Sigmoid colon (tissue), 7 donors: ENCODE measurements around the gene FANCM. TPM values are rescaled to one million over a fixed set of nuclear protein-coding genes. Genes with fewer than 3 reads are reported as not detected.

Source experiments
- DNase-seq: peaks from one replicate; pipeline ENCODE4 v3.0.0-alpha.2; 2019
- H3K27ac ChIP-seq, 4 donors: fragments of 200-600 bp; sonication (generic); one replicate each; pipeline ENCODE4 v1.5.1; 2016 to 2019; ENCODE audit warnings: mild to moderate bottlenecking in 1 of 4
- H3K27me3 ChIP-seq, 3 donors: fragments of 200-600 bp; sonication (generic); one replicate each; pipeline ENCODE4 v1.5.1; 2019; ENCODE audit warnings: mild to moderate bottlenecking in 1 of 3
- H3K36me3 ChIP-seq, 4 donors: fragments of 200-600 bp; sonication (generic); one replicate each; pipeline ENCODE4 v1.5.1; 2016 to 2019
- H3K4me1 ChIP-seq, 4 donors: fragments of 200-600 bp; sonication (generic); one replicate each; pipeline ENCODE4 v1.5.1; 2017 to 2019
- H3K4me3 ChIP-seq, 4 donors: fragments of 200-600 bp; sonication (generic); one replicate each; pipeline ENCODE4 v1.5.1; 2017 to 2019; ENCODE audit warnings: mild to moderate bottlenecking in 2 of 4, moderate library complexity in 1 of 4
- H3K9me3 ChIP-seq, 4 donors: fragments of 200-600 bp in 3 of 4; sonication (generic) in 3 of 4; one replicate each; pipeline versions ENCODE4 v1.5.1 to v1.6.1; 2013 to 2019
- CTCF ChIP-seq, 4 experiments: fragments of 450-650 bp in 3 of 4; fragments of 200-600 bp in 1 of 4; IDR thresholded peaks; one replicate each; pipeline ENCODE4 v1.5.1; 2016 to 2019; ENCODE audit warnings: antibody characterized with exemption in 4 of 4, mild to moderate bottlenecking in 3 of 4, moderate library complexity in 2 of 4
- EP300 ChIP-seq, 4 donors: sonication (generic); formaldehyde crosslinking; IDR thresholded peaks; one replicate each; pipeline ENCODE4 v1.6.1; 2017; ENCODE audit warnings: antibody characterized with exemption in 4 of 4
- POLR2AphosphoS5 ChIP-seq, 4 donors: sonication (generic); formaldehyde crosslinking; IDR thresholded peaks; one replicate each; pipeline ENCODE4 v1.6.1; 2017; ENCODE audit warnings: antibody characterized with exemption in 4 of 4
- WGBS, 2 donors: extraction: QIAGEN DNeasy Blood & Tissue Kit; methylation state at CpG; one replicate each; pipeline ENCODE4 v1.1.7; 2013; 5-methylcytosine and 5-hydroxymethylcytosine counted together
- intact Hi-C: fragments of 100-400 bp; cut with DNase I; formaldehyde crosslinking; loops from one replicate; pipeline ENCODE4 v1.15.1; 2023
- polyA plus RNA-seq, 3 donors: library from polyadenylated mRNA; stranded (reverse); fragments of 200-250 nt; gene quantifications; one replicate each; pipeline ENCODE4 v1.2.3, GENCODE V29; 2013
- small RNA-seq, 3 donors: library from RNA; depleted of rRNA; stranded (forward); fragments of <200 nt; gene quantifications; one replicate each; pipeline ENCODE3, GENCODE V24; 2016
- total RNA-seq, 4 donors: library from RNA; depleted of rRNA; stranded (reverse); fragments of >200 nt; gene quantifications; one replicate each; pipeline ENCODE4 v1.1.0, GENCODE V29; 2016
- donor health status: healthy with polysubstance abuse.
- donor health status: Bipolar disorder and iron deficiency.
- donor health status: healthy.

FANCM gene
- total and polyA plus RNA-seq, 7 donors: 0.46 to 6.8 (median 2.8) TPM

- no peaks in the 10 kb centered on the region for H3K9me3 ChIP-seq
- H3K27ac ChIP-seq: peak overlapping the region; percentile 36 to 92 (median 48)
- TF ChIP-seq POLR2AphosphoS5 (IDR thresholded peaks at IDR 0.05) (peak in 3 of 4 donors; percentile 14 to 47 (median 19)), EP300 (IDR thresholded peaks at IDR 0.05) (peak in 1 of 4 donors; percentile 6), CTCF (IDR thresholded peaks at IDR 0.05) (no peak)
- peak; percentile 74 for DNase-seq
- no peaks in the 10 kb centered on the region for H3K27me3 ChIP-seq
- 32 to 69% methylated on average over 5 of the region's 5 CpGs for WGBS, 2 donors
- peaks cover 0 to 17% (median 11%) of the 10 kb centered on the region in 4 donors for H3K4me1 ChIP-seq
- intact Hi-C loops: loop anchor here (5.0 kb wide), 2 partner anchors 113 to 338 kb away; partner anchors contain the start of gene FANCM
- H3K4me3 ChIP-seq: peak overlapping the region in 1 of 4 donors; percentile 1
- H3K36me3 ChIP-seq: no peaks in the 10 kb centered on the region
Observed at GRCh38 chr14:45249856-45250575, 114.3 kb downstream of the FANCM start.

Small RNA genes lying within 50 kb of the gene (small RNA-seq; reads per million reads assigned to genes)
- gene RF00151 (0 to 0.11 (median 0) reads per million in 3 donors), gene SNORD127 (9,069 to 18,291 (median 14,871) reads per million in 3 donors)

Other genes with a start within 250 kb of the FANCM start
- gene KLHL28, start 174.0 kb upstream of the FANCM start, total RNA-seq: 10 to 100 TPM in 2 of 4 donors, 1 to 10 TPM in 2; 9.0 to 16.5 (median 11.3) TPM
- gene KLHL28, start 174.0 kb upstream of the FANCM start, polyA plus RNA-seq: 1 to 10 TPM; 3.0 to 4.0 (median 3.9) TPM
- gene TOGARAM1, start 173.7 kb upstream of the FANCM start, total RNA-seq: 10 to 100 TPM; 14.3 to 27.1 (median 19.8) TPM
- gene TOGARAM1, start 173.7 kb upstream of the FANCM start, polyA plus RNA-seq: 1 to 10 TPM; 2.8 to 4.9 (median 3.0) TPM
- 10 to 100 TPM; 23.2 to 41.0 (median 30.0) TPM for gene PRPF39, start 51.8 kb upstream of the FANCM start, total RNA-seq
- 10 to 100 TPM in 1 of 3 donors, 1 to 10 TPM in 2; 5.5 to 12.6 (median 8.4) TPM for gene PRPF39, start 51.8 kb upstream of the FANCM start, polyA plus RNA-seq
- gene FKBP3, start 1.4 kb upstream of the FANCM start, total RNA-seq: 10 to 100 TPM; 32.6 to 68.0 (median 56.8) TPM
- gene FKBP3, start 1.4 kb upstream of the FANCM start, polyA plus RNA-seq: 100 to 1,000 TPM in 1 of 3 donors, 10 to 100 TPM in 2; 71.5 to 113 (median 78.1) TPM
- 10 to 100 TPM; 15.0 to 43.8 (median 21.1) TPM for gene MIS18BP1, start 117.3 kb downstream of the FANCM start, total RNA-seq
- 10 to 100 TPM in 2 of 3 donors, 1 to 10 TPM in 1; 6.6 to 23.4 (median 13.9) TPM for gene MIS18BP1, start 117.3 kb downstream of the FANCM start, polyA plus RNA-seq